ENCODE measurements around the gene B3GAT1.
A peak's percentile ranks its signal among the peaks of the same experiment; 100 is the strongest.

Gene B3GAT1

DNA sequence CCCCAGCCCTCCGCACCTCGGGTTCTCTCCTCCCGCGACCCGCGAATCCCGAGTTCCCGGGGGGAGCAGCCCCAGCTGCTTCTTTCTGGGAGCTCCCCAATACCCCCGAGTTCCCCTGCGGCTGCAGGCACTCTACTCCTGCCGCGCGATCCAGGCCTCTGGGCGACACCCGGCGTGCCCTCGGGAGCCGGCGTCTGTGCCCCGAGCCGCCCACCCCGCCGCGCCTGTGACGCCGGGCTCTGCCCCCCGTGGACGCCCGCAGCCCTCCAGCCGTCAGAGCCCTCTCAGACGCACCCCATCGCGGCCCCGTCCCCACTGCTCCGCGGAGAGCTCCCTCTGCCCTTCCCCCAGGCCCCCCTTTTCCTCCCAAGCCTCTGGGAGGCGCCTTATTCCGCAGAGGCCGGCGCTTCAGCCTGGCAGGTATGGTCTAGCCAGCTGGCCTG is 79.8 kb downstream of the B3GAT1 start:
- peak; percentile 33 for DNase-seq

DNA sequence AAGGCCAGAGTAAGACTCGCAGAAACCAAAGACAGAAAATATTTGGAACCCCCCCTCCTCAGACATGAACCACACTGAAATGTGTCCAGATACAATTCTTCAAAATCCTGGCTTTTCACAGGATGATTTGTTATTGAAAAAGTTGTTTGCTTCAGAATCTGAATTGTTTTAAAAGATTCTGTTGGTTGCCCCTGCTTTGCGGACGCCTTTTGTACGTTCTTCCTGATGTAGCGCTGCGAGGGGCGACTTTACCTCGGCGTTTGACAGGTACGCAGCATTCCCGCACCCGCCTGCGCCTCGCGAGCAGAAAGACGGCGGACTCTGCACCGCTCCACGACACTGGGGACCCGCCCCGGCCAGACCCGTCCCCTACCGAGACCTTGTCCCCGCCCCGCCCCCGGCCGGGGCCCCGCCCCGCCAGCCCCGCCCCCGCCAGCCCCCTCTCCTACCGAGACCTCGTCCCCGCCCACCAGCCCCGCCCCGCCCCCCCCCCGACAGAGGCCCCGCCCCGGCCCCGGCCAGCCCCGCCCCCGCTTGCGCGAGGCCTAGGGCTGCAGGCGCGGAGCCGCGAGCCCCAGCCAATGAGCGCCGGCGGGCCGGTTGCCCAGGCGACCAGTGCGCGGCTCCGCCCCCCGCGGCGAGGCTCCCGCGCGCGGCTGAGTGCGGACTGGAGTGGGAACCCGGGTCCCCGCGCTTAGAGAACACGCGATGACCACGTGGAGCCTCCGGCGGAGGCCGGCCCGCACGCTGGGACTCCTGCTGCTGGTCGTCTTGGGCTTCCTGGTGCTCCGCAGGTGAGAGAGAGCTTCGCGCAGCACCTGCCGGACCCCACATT is 80.5 kb downstream of the B3GAT1 start, which contains the start of gene GLB1L2:
Gene GLB1L2 (plus strand): TSS at position 635 of the 835 bp plus-strand sequence. CDS start 74 bp downstream, at position 709.
- peak; percentile 81 for DNase-seq

- no peak for DNase-seq
Observed at GRCh38 chr11:134330611-134331353, 81.3 kb downstream of the B3GAT1 start.

All from activated CD4-positive, alpha-beta T cell treated with anti-CD3 and anti-CD28 coated beads for 48 hours (primary cell).